B cell (primary cell): ENCODE measurements around the gene SYT17. TPM values are rescaled to one million over a fixed set of nuclear protein-coding genes. Genes with fewer than 3 reads are reported as not detected.

Experiments used
- ATAC-seq: fragments of 200-7000 bp; cut with Tn5 transposase; one replicate; pipeline ENCODE4 v1.10.0; 2021; ENCODE audit warnings: low read depth, mild to moderate bottlenecking, moderate number of reproducible peaks, moderate library complexity
- CTCF ChIA-PET: fragments of 350-600 bp; sonication (Branson Sonifier 250); formaldehyde crosslinking; loops from one replicate; lab custom pipeline; 2021; ENCODE audit warnings: antibody characterized with exemption, inconsistent platforms; lab: Charles Lee
- POLR2A ChIA-PET: fragments of 350-600 bp; sonication (Branson Sonifier 250); formaldehyde crosslinking; loops from one replicate; lab custom pipeline; 2021; ENCODE audit warnings: antibody characterized with exemption; lab: Charles Lee
- DNase-seq: peaks from one replicate; pipeline ENCODE4 v3.0.0; 2013
- H2AFZ ChIP-seq: 2 replicates; pipeline ENCODE4 v1.6.1; 2012; ENCODE audit warnings: mild to moderate bottlenecking, low read depth, low read length; ENCODE audit not compliant: insufficient read depth, poor library complexity, severe bottlenecking
- H3K27ac ChIP-seq, 2 donors: 1 replicate in 1 of 2; 2 replicates in 1 of 2; pipeline ENCODE4 v1.5.1; 2012 to 2013; ENCODE audit warnings: low read length in 2 of 2, mild to moderate bottlenecking in 2 of 2, moderate library complexity in 1 of 2
- H3K27me3 ChIP-seq, 4 experiments: fragments of 200-600 bp in 1 of 4; sonication (generic) in 1 of 4; replicated peaks in 1 of 4; 1 replicate in 2 of 4; 2 replicates in 2 of 4; pipeline versions ENCODE4 v1.6.1 to v1.7.0; 2013 to 2016; ENCODE audit warnings: low read length in 3 of 4, mild to moderate bottlenecking in 2 of 4, mixed read lengths in 1 of 4, moderate library complexity in 1 of 4; ENCODE audit not compliant: insufficient read depth in 4 of 4, control insufficient read depth in 3 of 4; ENCODE audit errors: control extremely low read depth in 1 of 4
- H3K36me3 ChIP-seq, 2 experiments: replicated peaks in 1 of 2; 1 replicate in 1 of 2; 2 replicates in 1 of 2; pipeline versions ENCODE4 v1.6.1 to v1.7.1; 2013; ENCODE audit warnings: low read length in 1 of 2; ENCODE audit not compliant: insufficient read depth in 2 of 2, control insufficient read depth in 1 of 2; ENCODE audit errors: control extremely low read depth in 1 of 2, extremely low read depth in 1 of 2
- H3K4me1 ChIP-seq, 2 donors: fragments of 200-600 bp in 1 of 2; sonication (generic) in 1 of 2; 1 replicate in 1 of 2; 2 replicates in 1 of 2; pipeline versions ENCODE4 v1.5.1 to v1.6.1; 2013 to 2017; ENCODE audit warnings: low read length in 2 of 2; ENCODE audit not compliant: control insufficient read depth in 2 of 2, insufficient read depth in 2 of 2
- H3K4me2 ChIP-seq: replicated peaks from 2 replicates; pipeline ENCODE3; 2012; ENCODE audit warnings: mild to moderate bottlenecking, low read depth, low read length; ENCODE audit not compliant: poor library complexity, severe bottlenecking
- H3K4me3 ChIP-seq, 5 experiments: fragments of 200-600 bp in 1 of 5; sonication (generic) in 1 of 5; 1 replicate in 3 of 5; 2 replicates in 2 of 5; pipeline versions ENCODE4 v1.5.1 to v1.7.0; 2011 to 2016; ENCODE audit warnings: low read length in 4 of 5, mild to moderate bottlenecking in 4 of 5, low read depth in 2 of 5, control low read depth in 1 of 5, moderate library complexity in 1 of 5; ENCODE audit not compliant: insufficient read depth in 1 of 5; ENCODE audit errors: control extremely low read depth in 1 of 5, extremely low read depth in 1 of 5
- H3K79me2 ChIP-seq: fragments of 200-600 bp; sonication (generic); one replicate; pipeline ENCODE4 v1.6.0; 2016; ENCODE audit warnings: low read length; ENCODE audit not compliant: control insufficient read depth, insufficient read depth
- H3K9ac ChIP-seq: fragments of 200-600 bp; sonication (generic); 2 replicates; pipeline ENCODE4 v1.6.1; 2017; ENCODE audit warnings: mild to moderate bottlenecking, low read length, moderate library complexity
- H3K9me3 ChIP-seq, 3 donors: one replicate each; pipeline versions ENCODE4 v1.6.1 to v1.7.1; 2013; ENCODE audit warnings: low read length in 2 of 3; ENCODE audit not compliant: control insufficient read depth in 2 of 3, insufficient read depth in 1 of 3; ENCODE audit errors: control extremely low read depth in 1 of 3
- H4K20me1 ChIP-seq: 2 replicates; pipeline ENCODE4 v1.6.0; 2012; ENCODE audit warnings: mild to moderate bottlenecking, low read length; ENCODE audit not compliant: insufficient read depth, control insufficient read depth, poor library complexity, severe bottlenecking
- H3K27ac Mint-ChIP-seq: one replicate; pipeline ENCODE4 v1.8.0; 2021; ENCODE audit warnings: mixed read lengths
- H3K27me3 Mint-ChIP-seq: one replicate; pipeline ENCODE4 v1.8.0; 2021; ENCODE audit warnings: mixed read lengths
- H3K4me1 Mint-ChIP-seq: one replicate; pipeline ENCODE4 v1.8.0; 2021; ENCODE audit warnings: mixed read lengths
- H3K4me3 Mint-ChIP-seq: one replicate; pipeline ENCODE4 v1.8.0; 2021; ENCODE audit warnings: mixed read lengths
- H3K9me3 Mint-ChIP-seq: one replicate; pipeline ENCODE4 v1.8.0; 2022; ENCODE audit warnings: mixed read lengths; ENCODE audit not compliant: insufficient read depth
- CTCF ChIP-seq: fragments of 200-600 bp; IDR thresholded peaks from one replicate; pipeline ENCODE4 v1.8.0; 2022; ENCODE audit warnings: antibody characterized with exemption, mild to moderate bottlenecking
- EZH2 ChIP-seq: IDR thresholded peaks from 2 replicates; pipeline ENCODE4 v1.6.1; 2012; ENCODE audit warnings: borderline replicate concordance, low read depth, mild to moderate bottlenecking, moderate library complexity, low read length; ENCODE audit not compliant: insufficient read depth, poor library complexity, severe bottlenecking
- WGBS: methylation state at CpG from one replicate; pipeline ENCODE4 v1.1.5; 2013; ENCODE audit warnings: missing lambda C conversion rate; ENCODE audit not compliant: insufficient coverage; 5-methylcytosine and 5-hydroxymethylcytosine counted together
- intact Hi-C: fragments of 100-400 bp; cut with micrococcal nuclease; formaldehyde crosslinking; loops from one replicate; pipeline ENCODE4 v1.10.0; 2022
- polyA plus RNA-seq: library from polyadenylated mRNA; depleted of rRNA; stranded (reverse); fragments of >200 nt; gene quantifications from 2 replicates; pipeline ENCODE4 v1.2.3, GENCODE V29; 2012
- total RNA-seq, 2 donors: library from RNA; stranded (reverse); fragments of 120-200 nt in 1 of 2; gene quantifications; 1 replicate in 1 of 2; 2 replicates in 1 of 2; pipeline versions ENCODE4 v1.2.3 to v1.2.4, GENCODE V29; 2013 to 2022

The SYT17 gene
- total and polyA plus RNA-seq, 2 donors (not counting 1 experiment from before 2014, with no cell fraction given): 24.9 to 27.7 TPM

DNA sequence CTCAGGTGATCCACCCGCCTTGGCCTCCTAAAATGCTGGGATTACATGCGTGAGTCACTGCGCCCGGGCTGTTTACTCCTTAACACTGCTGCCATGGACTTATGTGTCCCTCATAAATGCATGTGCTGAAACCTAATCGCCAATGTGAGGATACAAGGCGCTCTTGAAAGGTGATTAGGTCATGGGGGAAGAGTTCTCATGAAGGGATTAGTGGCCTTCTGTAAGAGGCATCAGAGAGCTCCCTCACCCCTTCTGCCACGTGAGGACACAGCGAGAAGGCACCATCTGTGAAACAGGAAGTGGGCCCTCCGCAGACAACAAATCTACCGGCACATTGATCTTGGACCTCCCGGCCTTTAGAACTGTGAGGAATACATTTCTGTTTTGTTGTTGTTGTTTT, 35.1 kb upstream of the SYT17 start:
- Histone ChIP-seq H2AFZ (no peak overlapping the region), H3K27me3 (peaks cover 0 to 7% (median 0%) of the 10 kb centered on the region in 4 experiments), H3K4me2 (no peak overlapping the region), H4K20me1 (no peaks in the 10 kb centered on the region), H3K4me1 (peaks cover 7 to 26% of the 10 kb centered on the region in 2 donors), H3K36me3 (no peaks in the 10 kb centered on the region), H3K9me3 (peaks cover 0 to 4% (median 0%) of the 10 kb centered on the region in 3 donors), H3K27ac (no peak overlapping the region), H3K4me3 (no peak overlapping the region), H3K79me2 (no peaks in the 10 kb centered on the region), H3K9ac (no peak overlapping the region)
- Mint-ChIP-seq H3K4me1 (peaks cover 39% of the 10 kb centered on the region), H3K4me3 (peak overlapping the region; percentile 40), H3K27ac (peak overlapping the region; percentile 67), H3K9me3 (no peaks in the 10 kb centered on the region), H3K27me3 (no peaks in the 10 kb centered on the region)
- no peak for ATAC-seq
- TF ChIP-seq EZH2: no peak
- no peak for TF ChIP-seq CTCF
- CTCF ChIA-PET: interaction anchor here (1.2 kb wide), 1 partner anchor 47 kb away, joined by 3 read pairs; no protein-coding TSS in a partner anchor
- intact Hi-C loops: no loop called here
- no peak for DNase-seq
- 87% methylated on average over 8 of the region's 11 CpGs for WGBS
- POLR2A ChIA-PET: no interaction called here

DNA sequence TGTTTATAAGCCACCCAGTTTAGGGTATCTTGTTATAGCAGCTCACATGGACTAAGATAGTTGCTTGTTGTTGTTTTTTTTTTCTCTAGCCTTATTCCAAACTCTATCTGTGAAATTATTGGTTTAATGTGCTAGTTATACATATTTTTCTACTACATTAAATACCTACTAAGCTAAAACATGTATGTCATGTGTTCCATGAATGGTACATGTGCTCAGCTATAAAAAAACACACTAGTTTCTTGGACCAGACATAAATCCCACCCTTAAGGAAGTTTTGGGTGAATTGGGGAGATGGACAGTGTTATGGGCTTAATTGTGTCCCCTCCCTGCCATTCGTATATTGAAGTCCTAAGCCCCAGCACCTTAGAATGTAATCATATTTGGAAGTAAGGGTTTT, 34.4 kb upstream of the SYT17 start:
- intact Hi-C loops: no loop called here
- H3K4me1 Mint-ChIP-seq: peaks cover 36% of the 10 kb centered on the region
- ATAC-seq (no peak), DNase-seq (no peak)
- H3K27ac Mint-ChIP-seq: no peak overlapping the region
- no peaks in the 10 kb centered on the region for H3K9me3 Mint-ChIP-seq
- H3K9me3 ChIP-seq: peaks cover 0 to 4% (median 0%) of the 10 kb centered on the region in 3 donors
- no peaks in the 10 kb centered on the region for H3K36me3 ChIP-seq
- no peak overlapping the region for H3K27ac ChIP-seq
- WGBS: no CpG with 5 or more reads among the region's 1 CpG
- H3K27me3 ChIP-seq: peaks cover 0 to 7% (median 0%) of the 10 kb centered on the region in 4 experiments
- H3K79me2 ChIP-seq: no peaks in the 10 kb centered on the region
- H3K9ac ChIP-seq: no peak overlapping the region
- H3K4me3 ChIP-seq: no peak overlapping the region
- POLR2A ChIA-PET: no interaction called here
- H2AFZ ChIP-seq: no peak overlapping the region
- TF ChIP-seq CTCF (no peak), EZH2 (no peak)
- H3K27me3 Mint-ChIP-seq: no peaks in the 10 kb centered on the region
- H4K20me1 ChIP-seq: no peaks in the 10 kb centered on the region
- H3K4me3 Mint-ChIP-seq: no peak overlapping the region
- H3K4me1 ChIP-seq: peaks cover 7 to 26% of the 10 kb centered on the region in 2 donors
- CTCF ChIA-PET: interaction anchor here (1.5 kb wide), 1 partner anchor 15 kb away, joined by 4 read pairs; no protein-coding TSS in a partner anchor
- no peak overlapping the region for H3K4me2 ChIP-seq
